Right lobe of liver (tissue), 6 donors: ENCODE measurements around the gene NEK10. TPM values are rescaled to one million over a fixed set of nuclear protein-coding genes. Genes with fewer than 3 reads are reported as not detected.

Source experiments
- ATAC-seq, 4 donors: fragments of 200-7000 bp; cut with Tn5 transposase; one replicate each; pipeline ENCODE4 v1.9.1; 2020; ENCODE audit warnings: mild to moderate bottlenecking in 4 of 4, moderate library complexity in 4 of 4
- DNase-seq, 3 donors: peaks; one replicate each; pipeline ENCODE4 v3.0.0-alpha.2; 2020
- H3K27ac ChIP-seq, 3 donors: fragments of 200-600 bp; one replicate each; pipeline ENCODE4 v1.8.0; 2022
- H3K27me3 ChIP-seq, 2 donors: fragments of 200-600 bp; one replicate each; pipeline ENCODE4 v1.8.0; 2022
- H3K36me3 ChIP-seq, 4 donors: fragments of 200-600 bp; sonication (generic) in 1 of 4; one replicate each; pipeline versions ENCODE4 v1.5.1 to v1.8.0; 2017 to 2022; ENCODE audit warnings: control low read depth in 1 of 4
- H3K4me1 ChIP-seq, 4 donors: fragments of 200-600 bp; sonication (generic) in 1 of 4; one replicate each; pipeline versions ENCODE4 v1.5.1 to v1.8.0; 2017 to 2022; ENCODE audit warnings: control low read depth in 1 of 4
- H3K4me3 ChIP-seq, 3 donors: fragments of 200-600 bp; one replicate each; pipeline ENCODE4 v1.8.0; 2022
- H3K9me3 ChIP-seq, 4 donors: fragments of 200-600 bp; sonication (generic) in 1 of 4; one replicate each; pipeline versions ENCODE4 v1.5.1 to v1.8.0; 2017 to 2022; ENCODE audit warnings: control low read depth in 1 of 4
- CTCF ChIP-seq, 4 donors: fragments of 200-600 bp in 3 of 4; fragments of 450-650 bp in 1 of 4; IDR thresholded peaks; one replicate each; pipeline versions ENCODE4 v1.5.1 to v1.8.0; 2016 to 2022; ENCODE audit warnings: antibody characterized with exemption in 4 of 4, mild to moderate bottlenecking in 2 of 4
- POLR2A ChIP-seq: fragments of 450-650 bp; IDR thresholded peaks from one replicate; pipeline ENCODE4 v1.6.1; 2017; ENCODE audit warnings: antibody characterized with exemption, mild to moderate bottlenecking
- WGBS: methylation state at CpG from one replicate; pipeline ENCODE4 v1.1.6; 2018; ENCODE audit warnings: low coverage, low lambda C conversion rate; ENCODE audit not compliant: insufficient coverage; ENCODE audit errors: missing lambda C conversion rate; 5-methylcytosine and 5-hydroxymethylcytosine counted together
- intact Hi-C, 2 donors: fragments of 100-400 bp; cut with DNase I; formaldehyde crosslinking; loops; one replicate each; pipeline versions ENCODE4 v1.11.2 to v1.14.1; 2022
- total RNA-seq, 6 experiments: library from RNA; depleted of rRNA in 2 of 6; stranded (reverse); fragments of >200 nt in 2 of 6; fragmentation: NEBNext Ultra II Directional in 3 of 6; extraction: Animal tissue kit (Norgen Biotek cat#: 25700) in 3 of 6; gene quantifications; one replicate each; pipeline versions ENCODE4 v1.1.0 to v1.2.4, GENCODE V29; 2016 to 2023
- donor health status: DM: no; HTN: yes; CAD: no.
- donor health status: DM: no; HTN: no; CAD: no.
- donor health status: DM: no; HTN: no; CAD: no.
- donor health status: DM: no; HTN: yes; CAD: no.
- donor health status: DM: no; HTN: yes; CAD: no.

The NEK10 gene
- total RNA-seq, 6 experiments from 2014 or later = 0.43 to 2.5 (median 0.87) TPM

DNA sequence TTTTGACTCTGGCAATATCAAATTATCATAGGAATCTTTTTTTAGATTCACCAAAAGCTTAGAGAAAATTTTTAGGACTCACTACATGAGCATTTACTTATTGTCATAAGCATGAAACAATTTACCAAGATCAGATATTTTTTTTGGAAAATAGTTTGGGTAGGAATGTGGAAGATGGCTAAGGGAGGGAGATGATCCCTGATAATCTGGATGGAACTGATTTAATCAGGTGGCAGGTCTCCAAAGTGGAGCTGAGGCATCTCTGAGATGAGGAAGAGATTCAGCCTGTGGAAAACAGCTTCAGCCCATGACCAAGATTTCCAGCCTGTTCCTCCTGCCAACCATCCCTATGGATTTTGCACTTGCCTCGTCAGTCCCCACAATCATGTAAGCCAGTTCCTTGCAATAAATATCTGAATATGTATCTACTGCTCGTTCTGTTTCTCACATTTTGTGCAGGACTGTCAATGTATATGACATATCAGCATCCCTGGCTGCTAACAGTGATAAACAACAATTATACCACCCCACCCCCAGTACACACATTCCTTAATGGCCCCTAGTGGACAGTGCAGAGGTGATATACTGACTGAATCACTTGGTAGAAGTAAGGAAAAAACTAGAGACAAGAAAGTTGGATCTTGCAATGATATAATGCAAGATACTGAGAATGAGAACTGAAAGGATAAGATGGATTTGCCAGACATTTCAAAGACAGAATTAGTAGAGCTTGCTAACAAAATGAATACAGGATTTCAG, 183.8 kb downstream of the NEK10 start:
- no peak for TF ChIP-seq CTCF (IDR thresholded peaks at IDR 0.05)
- TF ChIP-seq POLR2A = no peak
- ATAC-seq (no peak), DNase-seq (no peak)
- H3K36me3 ChIP-seq = no peaks in the 10 kb centered on the region
- intact Hi-C loops = no loop called here
- no peaks in the 10 kb centered on the region for H3K4me1 ChIP-seq
- no peaks in the 10 kb centered on the region for H3K9me3 ChIP-seq
- WGBS = 60% methylated on average over 2 of the region's 2 CpGs
- no peaks in the 10 kb centered on the region for H3K27me3 ChIP-seq
- no peak overlapping the region for H3K4me3 ChIP-seq
- no peak overlapping the region for H3K27ac ChIP-seq

- no peak overlapping the region for H3K27ac ChIP-seq
- H3K27me3 ChIP-seq = no peaks in the 10 kb centered on the region
- TF ChIP-seq POLR2A (no peak), CTCF (IDR thresholded peaks at IDR 0.05) (no peak)
- 30% methylated on average over 2 of the region's 2 CpGs for WGBS
- DNase-seq (no peak), ATAC-seq (no peak)
- no peaks in the 10 kb centered on the region for H3K36me3 ChIP-seq
- no peaks in the 10 kb centered on the region for H3K4me1 ChIP-seq
- H3K9me3 ChIP-seq = no peaks in the 10 kb centered on the region
- intact Hi-C loops = no loop called here
- H3K4me3 ChIP-seq = no peak overlapping the region
Observed at GRCh38 chr3:27184261-27184660, 184.9 kb downstream of the NEK10 start.

GRCh38 chr3:27176256-27176655, 192.9 kb downstream of the NEK10 start:
- no peaks in the 10 kb centered on the region for H3K4me1 ChIP-seq
- DNase-seq (no peak), ATAC-seq (no peak)
- no peaks in the 10 kb centered on the region for H3K9me3 ChIP-seq
- intact Hi-C loops = no loop called here
- TF ChIP-seq CTCF (IDR thresholded peaks at IDR 0.05) = no peak
- no peak for TF ChIP-seq POLR2A
- no peak overlapping the region for H3K27ac ChIP-seq
- no peaks in the 10 kb centered on the region for H3K27me3 ChIP-seq
- H3K4me3 ChIP-seq = no peak overlapping the region
- no peaks in the 10 kb centered on the region for H3K36me3 ChIP-seq
- WGBS = 74% methylated on average over 2 of the region's 3 CpGs

GRCh38 chr3:27174530-27174929, 194.7 kb downstream of the NEK10 start:
- no peaks in the 10 kb centered on the region for H3K4me1 ChIP-seq
- no peak overlapping the region for H3K4me3 ChIP-seq
- DNase-seq (no peak), ATAC-seq (no peak)
- no peak overlapping the region for H3K27ac ChIP-seq
- no peak for TF ChIP-seq CTCF (IDR thresholded peaks at IDR 0.05)
- no peak for TF ChIP-seq POLR2A
- 75% methylated on average over 4 of the region's 4 CpGs for WGBS
- H3K9me3 ChIP-seq = no peaks in the 10 kb centered on the region
- intact Hi-C loops = no loop called here
- no peaks in the 10 kb centered on the region for H3K36me3 ChIP-seq
- H3K27me3 ChIP-seq = no peaks in the 10 kb centered on the region
